ENCODE data around the gene NKX2-8.
"Not testable (repeated sequence)": the region's sequence is repeated elsewhere in the genome, so short reads cannot be mapped to it uniquely, and the experiment has no call there.

NKX2-8 gene

GRCh38 chr14:36555998-36556743 lies 26.2 kb downstream of the NKX2-8 start:
- no peak overlapping the region for H3K4me3 ChIP-seq (ENCODE audit: low read depth, low read length)
- no peak for DNase-seq (ENCODE audit: low read depth)
- no peak for TF ChIP-seq CTCF (IDR thresholded peaks at IDR 0.05; ENCODE audit: insufficient read depth, low read depth, low read length, missing control alignments)

- peak; percentile 65 for TF ChIP-seq CTCF (IDR thresholded peaks at IDR 0.05; ENCODE audit: insufficient read depth, low read depth, low read length, missing control alignments)
- DNase-seq (ENCODE audit: low read depth), result peak; percentile 52
- no peak overlapping the region for H3K4me3 ChIP-seq (ENCODE audit: low read depth, low read length)
Observed at GRCh38 chr14:36553656-36554260, 28.7 kb downstream of the NKX2-8 start.

DNA sequence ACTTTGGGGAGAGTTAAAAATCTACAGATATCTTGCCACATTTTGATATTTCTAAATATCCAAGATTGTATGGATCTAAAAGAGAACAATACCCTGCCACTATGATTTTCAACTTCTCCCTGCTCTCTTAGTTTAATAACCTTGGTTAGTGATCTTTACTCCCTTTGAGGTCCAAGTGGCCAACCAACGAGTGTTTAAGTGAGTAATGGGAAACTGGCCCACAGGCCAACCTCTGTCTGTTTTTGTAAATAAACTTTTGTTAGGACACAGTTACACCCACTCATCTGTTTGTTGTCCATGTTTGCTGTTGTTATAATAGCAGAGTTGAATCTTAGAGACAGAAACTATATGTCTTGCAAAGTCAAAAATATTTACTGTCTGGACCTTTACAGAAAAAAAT lies 31.5 kb downstream of the NKX2-8 start:
- H3K4me3 ChIP-seq (ENCODE audit: low read depth, low read length), result no peak overlapping the region
- no peak for TF ChIP-seq CTCF (IDR thresholded peaks at IDR 0.05; ENCODE audit: insufficient read depth, low read depth, low read length, missing control alignments)
- DNase-seq (ENCODE audit: low read depth), result no peak

DNA sequence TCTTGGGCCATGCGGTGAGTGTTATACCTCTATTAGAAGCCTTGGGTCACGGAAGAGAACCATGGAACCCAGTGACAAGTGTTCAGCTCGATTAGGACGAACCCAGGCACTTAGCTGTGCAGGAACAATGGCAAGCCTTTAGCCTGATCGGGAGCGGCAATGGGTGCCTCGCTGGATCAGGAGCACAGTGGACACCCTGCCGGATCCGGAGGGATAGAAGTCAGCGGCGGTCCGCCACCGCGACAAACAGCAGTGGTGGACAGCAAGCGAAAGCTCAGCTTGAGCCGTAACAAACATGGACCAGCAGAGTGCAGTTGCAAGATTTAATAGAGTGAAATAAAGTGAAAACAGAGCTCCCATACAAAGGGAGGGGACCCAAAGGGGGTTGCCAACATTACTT lies 38.1 kb downstream of the NKX2-8 start:
- DNase-seq (ENCODE audit: low read depth); H3K4me3 ChIP-seq (ENCODE audit: low read depth, low read length): not testable (repeated sequence)

GRCh38 chr14:36538051-36538450 lies 44.4 kb downstream of the NKX2-8 start:
- no peak overlapping the region for H3K4me3 ChIP-seq (ENCODE audit: low read depth, low read length)
- TF ChIP-seq CTCF (IDR thresholded peaks at IDR 0.05; ENCODE audit: insufficient read depth, low read depth, low read length, missing control alignments), result no peak
- DNase-seq (ENCODE audit: low read depth), result no peak

Data from GM12865 (cell line).